ENCODE data around the gene ADAMTSL5.
"Not testable (repeated sequence)": the region's sequence is repeated elsewhere in the genome, so short reads cannot be mapped to it uniquely, and the experiment has no call there.

Gene ADAMTSL5

DNA sequence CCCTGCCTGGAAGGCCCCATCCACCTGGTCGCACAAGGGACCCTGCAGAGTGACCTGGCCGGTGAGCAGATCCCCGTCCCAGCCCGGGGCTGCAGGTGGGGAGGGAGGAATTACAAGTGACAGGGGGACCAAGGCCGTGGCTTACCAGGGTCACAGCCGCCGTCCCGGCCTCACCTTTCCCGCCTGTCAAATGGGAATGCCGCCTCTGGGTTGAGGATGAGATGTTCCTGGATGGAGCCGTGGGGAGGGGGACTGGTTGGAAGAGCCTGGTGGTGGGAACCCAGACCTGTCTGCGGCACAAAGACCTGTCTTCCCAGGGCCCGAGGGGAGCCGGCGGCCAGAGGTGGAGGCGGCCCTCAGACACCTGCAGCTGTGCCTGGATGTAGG lies 16.6 kb upstream of the ADAMTSL5 start:
- DNase-seq, result no peak

GRCh38 chr19:1528596-1529429 lies 16.0 kb upstream of the ADAMTSL5 start:
- DNase-seq, result no peak

DNA sequence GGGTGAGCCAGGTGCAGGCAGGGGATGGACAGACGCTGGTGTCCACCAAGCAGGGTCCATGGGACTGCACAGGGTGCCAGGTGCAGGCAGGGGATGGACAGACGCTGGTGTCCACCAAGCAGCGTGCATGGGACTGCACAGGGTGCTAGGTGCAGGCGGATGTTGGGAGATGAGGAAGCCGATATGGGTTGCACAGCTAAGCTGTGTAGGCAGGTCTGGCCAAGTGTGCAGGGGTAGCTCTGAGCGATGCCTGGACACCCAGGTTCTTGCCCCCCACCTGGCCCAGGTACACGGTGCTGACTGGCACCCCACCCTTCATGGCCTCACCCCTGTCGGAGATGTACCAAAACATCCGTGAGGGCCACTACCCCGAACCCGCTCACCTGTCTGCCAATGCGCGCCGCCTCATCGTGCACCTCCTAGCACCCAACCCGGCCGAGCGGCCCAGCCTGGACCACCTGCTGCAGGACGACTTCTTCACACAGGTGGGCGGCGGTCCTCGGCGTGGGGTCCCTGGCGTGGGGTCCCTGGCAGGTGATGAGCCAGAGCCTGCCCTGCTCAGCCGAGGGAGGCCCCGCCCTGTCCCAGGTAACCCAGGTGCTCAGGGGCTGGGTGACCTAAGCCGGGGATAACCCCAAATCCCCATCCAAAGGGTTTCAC lies 15.0 kb upstream of the ADAMTSL5 start:
- DNase-seq, result no peak

DNA sequence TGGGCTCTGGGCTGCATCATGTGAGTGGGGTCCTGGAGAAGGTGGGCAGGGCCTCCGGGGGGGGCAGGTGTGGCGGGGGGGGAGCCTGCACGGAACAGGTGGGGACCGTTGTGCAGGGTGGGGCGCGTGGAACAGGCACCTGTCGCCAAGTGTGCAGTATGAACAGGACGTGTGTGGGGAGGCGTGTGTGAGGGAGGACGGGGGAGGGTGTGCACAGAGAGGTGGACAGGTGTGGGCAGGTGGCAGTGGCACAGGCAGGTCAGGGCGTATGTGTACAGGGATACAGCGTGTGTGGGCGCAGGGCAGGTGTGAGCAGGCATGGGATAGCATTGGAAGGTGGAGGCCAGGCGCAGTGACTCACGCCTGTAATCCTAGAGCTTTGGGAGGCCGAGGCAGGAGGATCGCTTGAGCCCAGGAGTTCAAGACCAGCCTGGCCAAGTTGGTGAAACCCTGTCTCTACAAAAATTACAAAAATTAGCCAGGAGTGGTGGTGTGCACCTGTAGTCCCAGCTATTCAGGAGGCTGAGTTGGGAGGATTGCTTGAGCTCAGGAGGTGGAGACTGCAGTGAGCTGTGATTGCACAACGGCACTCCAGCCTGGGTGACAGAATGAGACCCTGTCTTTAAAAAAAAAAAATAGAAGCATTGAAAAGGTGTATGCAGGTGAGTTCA lies 14.3 kb upstream of the ADAMTSL5 start:
- no peak for DNase-seq

DNA sequence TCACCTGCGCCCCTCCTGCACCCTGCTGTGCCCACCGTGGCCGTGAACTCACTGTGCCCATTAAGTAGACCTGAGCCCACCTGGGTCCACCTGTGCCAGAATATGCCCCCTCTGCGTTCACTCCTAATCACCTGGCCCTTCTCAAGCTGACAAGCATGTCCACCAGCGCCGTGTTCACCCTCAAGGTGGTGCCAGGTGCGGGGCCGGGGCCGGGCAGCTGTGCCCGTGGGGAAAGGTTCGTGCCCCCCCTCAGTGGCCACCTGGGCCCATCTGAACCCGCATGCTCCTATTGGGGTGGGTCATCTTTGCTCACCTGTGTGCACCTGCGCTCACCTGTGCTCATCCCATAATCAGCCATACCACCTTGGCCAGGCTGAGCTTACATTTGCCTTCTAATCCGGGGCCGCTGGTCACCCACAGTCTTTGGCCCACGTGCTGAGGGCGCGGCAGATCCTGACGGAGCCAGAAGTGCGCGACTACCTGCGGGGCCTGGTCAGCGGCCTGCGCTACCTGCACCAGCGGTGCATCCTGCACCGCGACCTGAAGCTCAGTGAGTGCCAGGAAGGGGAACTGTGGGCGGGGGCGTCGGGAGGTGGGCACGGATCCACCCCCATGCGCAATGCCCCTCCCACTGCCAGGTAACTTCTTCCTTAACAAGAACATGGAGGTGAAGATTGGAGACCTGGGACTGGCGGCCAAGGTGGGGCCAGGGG lies 13.4 kb upstream of the ADAMTSL5 start:
- no peak for DNase-seq

- DNase-seq, result no peak
Measured at GRCh38 chr19:1525343-1525742, 12.5 kb upstream of the ADAMTSL5 start.

- DNase-seq, result no peak
Measured at GRCh38 chr19:1524972-1525325, 12.1 kb upstream of the ADAMTSL5 start.

DNA sequence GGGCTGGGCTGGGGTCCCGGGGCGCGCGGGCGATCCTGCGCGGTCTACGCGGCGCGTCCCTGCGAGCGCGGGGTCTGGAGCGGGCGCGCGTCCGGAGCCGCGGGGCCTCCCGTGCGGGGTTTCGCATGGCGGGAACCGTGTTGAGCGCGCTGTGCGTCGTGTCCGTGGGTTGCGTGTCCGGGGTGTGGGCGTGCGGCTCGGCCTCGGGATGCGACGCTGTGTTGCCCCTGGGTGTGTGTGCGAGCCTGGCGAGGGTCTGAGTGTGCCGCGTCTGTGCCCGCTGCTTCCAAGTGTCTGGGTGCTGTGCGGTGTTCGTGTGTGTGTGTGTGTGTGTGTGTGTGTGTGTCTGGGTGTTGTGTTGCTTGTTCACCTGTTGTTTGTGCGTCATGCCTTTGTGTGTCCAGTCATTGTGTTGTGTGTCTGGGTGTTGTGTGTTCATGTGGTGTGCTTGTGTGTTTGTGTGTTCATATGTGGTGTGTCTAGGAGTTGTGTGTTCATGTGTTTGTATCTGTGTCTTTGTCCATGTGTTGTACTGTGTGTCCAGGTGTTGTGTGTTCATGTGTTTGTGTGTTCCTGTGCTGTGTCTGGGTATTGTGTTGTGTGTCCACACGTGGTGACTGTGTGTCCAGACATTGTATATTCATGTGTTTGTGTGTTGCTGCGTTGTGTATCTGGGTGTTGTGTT lies 11.6 kb upstream of the ADAMTSL5 start:
- no peak for DNase-seq

GRCh38 chr19:1523412-1524286 lies 10.8 kb upstream of the ADAMTSL5 start, which contains the start of gene PLK5:
Gene PLK5, plus strand, starts transcription at chr19:1524077. Its CDS starts 2,920 bp downstream, at chr19:1526997.
- DNase-seq, result no peak

DNA sequence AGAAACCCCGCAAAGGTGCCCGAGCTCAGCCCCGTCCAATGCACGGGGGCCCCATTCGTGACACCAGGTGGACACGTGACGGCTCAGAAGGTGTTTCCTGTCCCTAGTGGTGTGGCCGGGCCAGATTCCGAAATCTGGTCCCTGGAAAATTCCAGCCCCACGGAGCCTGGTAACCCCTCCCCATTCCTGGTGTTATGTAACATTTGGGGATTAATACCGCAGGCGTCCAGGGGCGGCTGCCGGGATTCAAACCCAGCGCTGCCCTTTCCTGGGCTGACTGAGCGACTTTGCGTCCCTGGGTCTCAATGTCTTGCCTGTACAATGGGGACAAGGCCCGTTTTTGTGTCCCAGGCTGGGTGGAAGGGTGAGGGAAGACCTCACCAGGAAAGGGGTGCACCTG lies 10.0 kb upstream of the ADAMTSL5 start:
- no peak for DNase-seq

DNA sequence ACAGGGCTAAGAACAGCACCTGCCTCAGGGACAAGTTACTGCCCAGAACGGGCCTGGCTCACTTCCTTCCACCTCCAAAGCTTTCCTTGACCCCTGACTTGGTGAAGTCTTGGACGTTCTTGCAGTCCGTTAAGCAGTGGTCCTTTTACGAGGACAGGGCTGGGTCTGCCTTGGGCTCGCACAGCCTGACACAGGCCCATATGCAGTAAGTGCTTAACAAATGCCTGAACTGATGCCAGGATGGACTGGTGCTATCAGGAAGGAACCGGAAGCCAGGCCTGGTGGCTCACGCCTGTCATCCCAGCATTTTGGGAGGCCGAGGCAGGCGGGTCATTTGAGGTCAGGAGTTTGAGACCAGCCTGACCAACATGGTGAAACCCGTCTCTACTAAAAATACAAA lies 9.2 kb upstream of the ADAMTSL5 start:
- no peak for DNase-seq

DNA sequence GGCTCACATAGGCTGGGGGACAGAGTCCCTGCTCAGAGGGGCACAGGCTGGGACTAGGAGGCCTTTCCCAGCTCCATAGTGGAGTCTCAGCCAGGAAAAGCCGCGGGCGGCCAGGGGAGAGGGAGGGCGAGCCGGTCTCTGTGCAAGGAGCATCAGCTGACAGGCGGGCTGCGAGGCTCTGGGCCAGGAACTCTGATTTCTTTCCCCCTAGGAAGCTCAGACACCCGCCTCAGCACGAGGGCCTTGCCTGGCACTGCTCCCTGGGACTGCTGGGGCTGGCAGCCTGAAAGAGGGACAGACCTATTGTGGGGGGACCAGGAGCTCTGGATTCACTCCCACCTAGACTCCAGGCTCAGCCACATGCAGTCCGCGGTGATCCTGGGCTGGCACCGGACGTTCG lies 8.8 kb upstream of the ADAMTSL5 start:
- DNase-seq, result no peak

- DNase-seq, result no peak
Measured at GRCh38 chr19:1520203-1520780, 7.5 kb upstream of the ADAMTSL5 start.

DNA sequence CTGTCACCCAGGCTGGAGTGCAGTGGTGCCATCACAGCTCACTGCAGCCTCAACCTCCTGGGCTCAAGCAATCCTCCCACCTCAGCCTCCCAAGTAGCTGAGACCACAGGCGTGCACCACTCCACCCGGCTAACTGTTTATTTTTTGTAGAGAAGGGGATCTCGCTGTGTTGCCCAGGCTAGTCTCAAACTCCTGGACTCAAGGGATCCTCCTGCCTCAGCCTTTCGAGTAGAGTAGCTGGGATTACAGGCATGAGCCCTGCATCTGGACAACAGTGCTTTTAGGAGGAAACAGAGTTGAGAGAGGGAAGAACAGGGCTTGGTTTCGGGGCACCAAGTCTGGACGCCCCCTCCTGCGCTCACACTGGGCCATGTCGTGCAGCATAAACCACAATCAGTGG lies 7.0 kb upstream of the ADAMTSL5 start:
- DNase-seq, result not testable (repeated sequence)

DNA sequence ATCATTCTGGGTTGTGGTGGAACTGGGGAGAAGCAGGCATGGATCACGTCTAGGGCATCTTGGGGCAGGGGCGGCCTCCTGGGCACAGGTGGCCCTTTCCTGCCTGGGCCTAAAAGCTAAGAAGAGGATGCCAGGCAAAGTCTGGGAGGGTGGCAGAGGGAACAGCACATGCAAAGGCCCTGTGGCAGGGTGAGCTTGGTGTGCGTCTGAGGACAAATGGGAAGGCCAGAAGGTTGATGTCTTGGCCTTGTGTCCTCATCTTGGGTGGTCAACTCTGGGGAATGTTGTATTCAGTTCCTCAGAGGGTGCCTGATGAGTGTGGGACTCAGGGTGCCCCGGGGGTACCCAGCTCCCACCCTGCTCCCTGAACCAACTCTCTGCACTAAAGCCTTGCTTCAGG lies 5.7 kb upstream of the ADAMTSL5 start:
- no peak for DNase-seq

DNA sequence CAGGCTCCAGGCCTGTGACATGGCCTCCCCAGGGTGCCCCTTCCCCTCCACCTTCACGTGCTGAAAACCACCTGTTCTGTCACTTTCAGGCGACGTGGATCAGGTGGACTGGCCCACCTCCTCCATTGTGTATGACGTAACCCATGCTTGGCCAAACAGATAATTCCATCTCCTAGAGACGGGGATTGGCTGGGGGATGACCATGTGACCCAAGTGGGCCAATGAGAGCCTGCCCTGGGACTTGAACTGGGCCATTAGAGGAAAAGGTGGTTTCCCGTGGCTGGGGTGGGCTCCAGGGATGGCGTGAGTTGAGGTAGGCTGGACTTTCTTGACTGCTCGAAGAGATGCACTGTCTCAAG lies 3.6 kb upstream of the ADAMTSL5 start:
- no peak for DNase-seq

- DNase-seq, result no peak
Measured at GRCh38 chr19:1514986-1515721, 2.3 kb upstream of the ADAMTSL5 start.

- DNase-seq, result no peak
Measured at GRCh38 chr19:1514295-1514661, 1.5 kb upstream of the ADAMTSL5 start.

GRCh38 chr19:1513499-1514294 lies 878 bp upstream of the ADAMTSL5 start:
- peak; percentile 79 for DNase-seq
